ENCODE data around the gene ANO1. TPM values are rescaled to one million over a fixed set of nuclear protein-coding genes. Genes with fewer than 3 reads are reported as not detected.

Gene ANO1
- polyA plus RNA-seq, 1 donor (not counting 4 experiments of a cell fraction or from before 2014, with no cell fraction given): 45.2 TPM

DNA sequence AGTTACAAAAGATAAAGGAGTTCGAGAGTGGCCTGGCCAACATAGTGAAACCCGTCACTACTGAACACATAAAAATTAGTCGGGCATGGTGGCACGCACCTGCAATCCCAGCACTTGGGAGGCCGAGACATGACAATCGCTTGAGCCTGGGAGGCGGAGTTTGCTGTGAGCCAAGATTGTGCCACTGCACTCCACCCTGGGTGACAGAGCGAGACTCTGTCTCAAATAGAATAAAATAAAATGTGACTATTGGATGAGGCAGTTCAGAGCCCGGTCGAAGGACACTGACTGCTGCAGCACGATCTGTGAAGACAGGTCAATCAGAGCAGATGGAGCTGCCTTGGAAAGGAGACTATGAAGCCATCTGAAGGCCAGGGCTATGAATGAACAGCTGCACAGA, 37.7 kb upstream of the ANO1 start:
- DNase-seq (ENCODE audit: low read depth, low spot score) (no peak), FAIRE-seq (no peak)
- no peaks in the 10 kb centered on the region for H3K9me1 ChIP-seq (ENCODE audit: control insufficient read depth, extremely low read depth, insufficient read depth, low read length)
- H3K27me3 ChIP-seq (ENCODE audit: control insufficient read depth, extremely low read depth, insufficient read depth, low read length): no peaks in the 10 kb centered on the region
- no peak overlapping the region for H3K4me2 ChIP-seq (ENCODE audit: control insufficient read depth, extremely low read depth, insufficient read depth, low read depth, low read length)
- H3K27ac ChIP-seq (ENCODE audit: control insufficient read depth, insufficient read depth, low read length): no peak overlapping the region
- no peaks in the 10 kb centered on the region for H3K4me1 ChIP-seq (ENCODE audit: control insufficient read depth, extremely low read depth, insufficient read depth, low read length)
- no peaks in the 10 kb centered on the region for H3K79me2 ChIP-seq (ENCODE audit: control insufficient read depth, insufficient read depth, low read length)
- H3K9me3 ChIP-seq (ENCODE audit: control insufficient read depth, low read depth, low read length): peaks cover 29% of the 10 kb centered on the region
- no peaks in the 10 kb centered on the region for H4K20me1 ChIP-seq (ENCODE audit: control insufficient read depth, extremely low read depth, insufficient read depth, low read length)
- no peak overlapping the region for H3K4me3 ChIP-seq (ENCODE audit: control insufficient read depth in 2 of 3, extremely low read depth in 1 of 3, insufficient read depth in 2 of 3, low read depth in 1 of 3, low read length in 3 of 3)
- no peak overlapping the region for H3K9ac ChIP-seq (ENCODE audit: control insufficient read depth, extremely low read depth, insufficient read depth, low read length)
- dilution Hi-C loops (cut with MboI; ENCODE audit: extremely low pct_ligation_motif_present, low sequenced_read_pairs): no loop called here
- no peak overlapping the region for H2AFZ ChIP-seq (ENCODE audit: control insufficient read depth, low read length)
- TF ChIP-seq, protein P1, sequence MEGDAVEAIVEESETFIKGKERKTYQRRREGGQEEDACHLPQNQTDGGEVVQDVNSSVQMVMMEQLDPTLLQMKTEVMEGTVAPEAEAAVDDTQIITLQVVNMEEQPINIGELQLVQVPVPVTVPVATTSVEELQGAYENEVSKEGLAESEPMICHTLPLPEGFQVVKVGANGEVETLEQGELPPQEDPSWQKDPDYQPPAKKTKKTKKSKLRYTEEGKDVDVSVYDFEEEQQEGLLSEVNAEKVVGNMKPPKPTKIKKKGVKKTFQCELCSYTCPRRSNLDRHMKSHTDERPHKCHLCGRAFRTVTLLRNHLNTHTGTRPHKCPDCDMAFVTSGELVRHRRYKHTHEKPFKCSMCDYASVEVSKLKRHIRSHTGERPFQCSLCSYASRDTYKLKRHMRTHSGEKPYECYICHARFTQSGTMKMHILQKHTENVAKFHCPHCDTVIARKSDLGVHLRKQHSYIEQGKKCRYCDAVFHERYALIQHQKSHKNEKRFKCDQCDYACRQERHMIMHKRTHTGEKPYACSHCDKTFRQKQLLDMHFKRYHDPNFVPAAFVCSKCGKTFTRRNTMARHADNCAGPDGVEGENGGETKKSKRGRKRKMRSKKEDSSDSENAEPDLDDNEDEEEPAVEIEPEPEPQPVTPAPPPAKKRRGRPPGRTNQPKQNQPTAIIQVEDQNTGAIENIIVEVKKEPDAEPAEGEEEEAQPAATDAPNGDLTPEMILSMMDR (optimal IDR thresholded peaks at IDR 0.05 in 1 of 3, IDR thresholded peaks at IDR 0.05 in 1 of 3, conservative IDR thresholded peaks at IDR 0.05 in 1 of 3; ENCODE audit: extremely low read depth in 1 of 3, insufficient read depth in 2 of 3, low read length in 3 of 3): no peak
- no peak for TF ChIP-seq EZH2 (IDR thresholded peaks at IDR 0.05; ENCODE audit: low read length)
- no peaks in the 10 kb centered on the region for H3K36me3 ChIP-seq (ENCODE audit: control insufficient read depth in 2 of 2, extremely low read depth in 1 of 2, insufficient read depth in 2 of 2, low read length in 2 of 2)

DNA sequence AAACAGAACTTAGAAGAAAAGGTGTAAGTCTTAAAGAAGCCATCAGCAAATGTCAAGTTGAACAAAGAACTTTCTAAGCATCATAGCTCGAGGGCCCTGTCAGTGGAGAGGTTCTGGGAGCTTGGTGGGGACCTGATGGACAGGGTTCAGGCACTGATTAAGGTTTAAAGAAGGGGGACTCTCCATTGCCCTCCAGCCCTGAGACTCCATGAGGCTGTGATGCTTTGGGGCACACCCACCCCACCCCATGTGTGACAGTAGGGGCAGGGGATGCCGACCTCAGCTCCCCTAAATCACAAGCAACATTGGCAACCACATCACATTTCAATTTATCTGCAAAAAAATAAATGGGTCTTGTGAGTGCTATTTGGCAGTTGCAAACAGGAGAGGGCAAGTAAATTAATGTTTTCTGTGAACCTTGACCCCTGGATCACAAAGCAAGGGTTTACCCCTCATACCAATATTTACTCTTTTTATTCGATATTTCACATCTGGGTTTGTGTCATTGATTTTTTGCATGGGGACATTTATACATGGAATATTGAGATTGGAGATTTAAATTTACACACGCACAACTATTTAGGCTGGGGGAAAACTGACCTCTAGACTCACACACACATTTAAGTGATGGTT, 37.1 kb upstream of the ANO1 start:
- Histone ChIP-seq H3K27me3 (ENCODE audit: control insufficient read depth, extremely low read depth, insufficient read depth, low read length) (no peaks in the 10 kb centered on the region), H3K36me3 (ENCODE audit: control insufficient read depth in 2 of 2, extremely low read depth in 1 of 2, insufficient read depth in 2 of 2, low read length in 2 of 2) (no peaks in the 10 kb centered on the region), H3K9me1 (ENCODE audit: control insufficient read depth, extremely low read depth, insufficient read depth, low read length) (no peaks in the 10 kb centered on the region), H3K9me3 (ENCODE audit: control insufficient read depth, low read depth, low read length) (peaks cover 29% of the 10 kb centered on the region), H2AFZ (ENCODE audit: control insufficient read depth, low read length) (no peak overlapping the region), H3K4me2 (ENCODE audit: control insufficient read depth, extremely low read depth, insufficient read depth, low read depth, low read length) (no peak overlapping the region), H3K27ac (ENCODE audit: control insufficient read depth, insufficient read depth, low read length) (no peak overlapping the region), H3K4me3 (ENCODE audit: control insufficient read depth in 2 of 3, extremely low read depth in 1 of 3, insufficient read depth in 2 of 3, low read depth in 1 of 3, low read length in 3 of 3) (no peak overlapping the region), H4K20me1 (ENCODE audit: control insufficient read depth, extremely low read depth, insufficient read depth, low read length) (no peaks in the 10 kb centered on the region), H3K79me2 (ENCODE audit: control insufficient read depth, insufficient read depth, low read length) (no peaks in the 10 kb centered on the region), H3K9ac (ENCODE audit: control insufficient read depth, extremely low read depth, insufficient read depth, low read length) (no peak overlapping the region), H3K4me1 (ENCODE audit: control insufficient read depth, extremely low read depth, insufficient read depth, low read length) (no peaks in the 10 kb centered on the region)
- TF ChIP-seq, protein P1 (optimal IDR thresholded peaks at IDR 0.05 in 1 of 3, IDR thresholded peaks at IDR 0.05 in 1 of 3, conservative IDR thresholded peaks at IDR 0.05 in 1 of 3; ENCODE audit: extremely low read depth in 1 of 3, insufficient read depth in 2 of 3, low read length in 3 of 3): no peak
- no peak for TF ChIP-seq EZH2 (IDR thresholded peaks at IDR 0.05; ENCODE audit: low read length)
- DNase-seq (ENCODE audit: low read depth, low spot score) (no peak), FAIRE-seq (no peak)
- dilution Hi-C loops (cut with MboI; ENCODE audit: extremely low pct_ligation_motif_present, low sequenced_read_pairs): no loop called here

Data from keratinocyte (primary cell).